ENCODE results near the gene CADM1.

DNA sequence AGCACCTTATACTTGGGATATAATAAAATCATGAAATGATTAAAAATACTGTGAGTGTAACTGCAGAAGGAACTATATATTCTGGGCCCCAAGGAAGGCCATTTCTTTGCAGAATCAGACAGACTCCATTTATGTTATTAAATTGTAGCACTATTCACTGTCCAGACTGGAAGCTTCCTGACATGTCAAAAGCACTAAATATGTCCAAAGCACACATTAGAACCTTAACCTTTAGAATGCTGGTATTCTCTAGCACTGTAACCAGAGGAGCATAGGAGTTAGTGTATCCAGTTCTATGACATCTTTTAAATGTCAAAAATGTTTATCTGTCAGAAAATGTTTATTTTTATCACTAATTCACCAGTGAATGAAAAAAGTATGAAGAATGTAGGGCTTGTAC is 246.9 kb downstream of the CADM1 start:
- TF ChIP-seq POLR2A (IDR thresholded peaks at IDR 0.05) (no peak), CTCF (IDR thresholded peaks at IDR 0.05) (no peak)

Measured in heart left ventricle (tissue), 13 donors.